GM23338 (cell line): ENCODE measurements around the gene NKRF. TPM values are rescaled to one million over a fixed set of nuclear protein-coding genes. Genes with fewer than 3 reads are reported as not detected.

Source experiments
- ATAC-seq: fragments of 200-7000 bp; cut with Tn5 transposase; 3 replicates; pipeline ENCODE4 v1.9.1; 2020
- DNase-seq: peaks from one replicate; pipeline ENCODE4 v3.0.0-alpha.2; 2015; ENCODE audit warnings: low spot score
- H2AFZ ChIP-seq: fragments of 200-600 bp; sonication (generic); 2 replicates; pipeline ENCODE4 v1.8.0; 2016; ENCODE audit warnings: antibody characterized with exemption, mild to moderate bottlenecking, moderate library complexity
- H3F3A ChIP-seq: fragments of 200-600 bp; sonication (generic); replicated peaks from 2 replicates; pipeline ENCODE4 v1.8.0; 2017; ENCODE audit warnings: antibody characterized with exemption, mixed run types, low read depth
- H3K27ac ChIP-seq: fragments of 200-600 bp; sonication (generic); 2 replicates; pipeline ENCODE4 v1.6.1; 2016; ENCODE audit warnings: low read depth
- H3K27me3 ChIP-seq: fragments of 200-600 bp; sonication (generic); 2 replicates; pipeline ENCODE4 v1.8.0; 2016; ENCODE audit warnings: mild to moderate bottlenecking, mixed run types, moderate library complexity; ENCODE audit not compliant: insufficient read depth
- H3K36me3 ChIP-seq: fragments of 200-600 bp; sonication (generic); 2 replicates; pipeline ENCODE4 v1.8.0; 2016; ENCODE audit warnings: mild to moderate bottlenecking; ENCODE audit not compliant: insufficient read depth
- H3K4me1 ChIP-seq: fragments of 200-600 bp; sonication (generic); 2 replicates; pipeline ENCODE4 v1.8.0; 2016; ENCODE audit warnings: mild to moderate bottlenecking, moderate library complexity; ENCODE audit not compliant: insufficient read depth
- H3K4me2 ChIP-seq: fragments of 200-600 bp; sonication (generic); 2 replicates; pipeline ENCODE4 v1.7.1; 2017; ENCODE audit warnings: mixed run types
- H3K4me3 ChIP-seq: fragments of 200-600 bp; sonication (generic); 2 replicates; pipeline ENCODE4 v1.6.1; 2016; ENCODE audit warnings: mixed run types
- H3K79me2 ChIP-seq: fragments of 200-600 bp; sonication (generic); replicated peaks from 2 replicates; pipeline ENCODE4 v1.8.0; 2017; ENCODE audit warnings: mild to moderate bottlenecking; ENCODE audit not compliant: insufficient read depth
- H3K9me2 ChIP-seq: fragments of 200-600 bp; sonication (generic); 2 replicates; pipeline ENCODE4 v1.8.0; 2017; ENCODE audit not compliant: insufficient read depth
- H4K20me1 ChIP-seq: fragments of 200-600 bp; sonication (generic); replicated peaks from 2 replicates; pipeline ENCODE4 v1.8.0; 2017; ENCODE audit warnings: mild to moderate bottlenecking; ENCODE audit not compliant: insufficient read depth
- H3K27ac Mint-ChIP-seq: 2 replicates; pipeline ENCODE4 v1.8.0; 2020; ENCODE audit warnings: inconsistent platforms, mild to moderate bottlenecking, moderate library complexity, mixed read lengths
- H3K27me3 Mint-ChIP-seq: 3 replicates; pipeline ENCODE4 v1.8.0; 2022; ENCODE audit warnings: low read depth, mild to moderate bottlenecking, moderate library complexity, mixed read lengths, inconsistent platforms; ENCODE audit not compliant: insufficient read depth, poor library complexity
- H3K36me3 Mint-ChIP-seq: 3 replicates; pipeline ENCODE4 v1.8.0; 2021; ENCODE audit warnings: low read depth, mild to moderate bottlenecking, inconsistent platforms, moderate library complexity, mixed read lengths
- H3K4me1 Mint-ChIP-seq: 3 replicates; pipeline ENCODE4 v1.8.0; 2020; ENCODE audit warnings: mild to moderate bottlenecking, inconsistent platforms, mixed read lengths
- H3K4me3 Mint-ChIP-seq: 3 replicates; pipeline ENCODE4 v1.8.0; 2021; ENCODE audit warnings: moderate library complexity, mild to moderate bottlenecking, inconsistent platforms, mixed read lengths
- H3K9me3 Mint-ChIP-seq: 3 replicates; pipeline ENCODE4 v1.8.0; 2020; ENCODE audit warnings: moderate library complexity, mild to moderate bottlenecking, inconsistent platforms, mixed read lengths
- CREB1 ChIP-seq: fragments of 250-450 bp; sonication (Bioruptor Pico); IDR thresholded peaks from 2 replicates; pipeline ENCODE4 v1.5.0; 2020; ENCODE audit warnings: low read depth, mild to moderate bottlenecking, moderate library complexity
- CTCF ChIP-seq, 2 experiments: fragments of 200-600 bp in 1 of 2; sonication (generic) in 1 of 2; conservative IDR thresholded peaks; 2 replicates each; pipeline versions ENCODE4 v1.5.1 to v1.6.1; 2016 to 2017; ENCODE audit warnings: antibody characterized with exemption in 2 of 2, low read depth in 2 of 2, mild to moderate bottlenecking in 2 of 2, moderate library complexity in 1 of 2
- EZH2 ChIP-seq: fragments of 200-600 bp; sonication (generic); IDR thresholded peaks from one replicate; pipeline ENCODE4 v1.8.0; 2017; ENCODE audit warnings: antibody characterized with exemption, mild to moderate bottlenecking, low read depth; ENCODE audit not compliant: unreplicated experiment
- EZH2phosphoT487 ChIP-seq: fragments of 200-600 bp; sonication (generic); IDR thresholded peaks from one replicate; pipeline ENCODE4 v1.8.1; 2018; ENCODE audit warnings: antibody characterized with exemption; ENCODE audit not compliant: unreplicated experiment
- JUNB ChIP-seq: IDR thresholded peaks from one replicate; pipeline ENCODE4 v1.6.1; 2016; ENCODE audit warnings: antibody characterized with exemption; ENCODE audit not compliant: unreplicated experiment
- NANOG ChIP-seq: IDR thresholded peaks from 2 replicates; pipeline ENCODE4 v1.6.1; 2016; ENCODE audit warnings: antibody characterized with exemption, borderline replicate concordance
- POLR2AphosphoS5 ChIP-seq: IDR thresholded peaks from 2 replicates; pipeline ENCODE4 v1.6.1; 2016; ENCODE audit warnings: antibody characterized with exemption, low read depth
- STAT1 ChIP-seq: IDR thresholded peaks from one replicate; pipeline ENCODE4 v1.6.1; 2016; ENCODE audit warnings: antibody characterized with exemption; ENCODE audit not compliant: unreplicated experiment
- ZNF114 ChIP-seq: fragments of 250-450 bp; sonication (Bioruptor Pico); IDR thresholded peaks from 2 replicates; pipeline ENCODE4 v1.5.0; 2020; ENCODE audit warnings: mild to moderate bottlenecking, moderate library complexity
- ZNF331 ChIP-seq: fragments of 250-450 bp; sonication (Bioruptor Pico); IDR thresholded peaks from 2 replicates; pipeline ENCODE4 v1.5.0; 2020; ENCODE audit warnings: low read depth, mild to moderate bottlenecking, moderate library complexity
- ZNF462 ChIP-seq: fragments of 250-450 bp; sonication (Bioruptor Pico); IDR thresholded peaks from 2 replicates; pipeline ENCODE4 v1.5.0; 2020; ENCODE audit warnings: mild to moderate bottlenecking, moderate library complexity
- polyA plus RNA-seq: library from polyadenylated mRNA; unstranded; fragments of >200 nt; fragmentation: Nextera tagmentation; extraction: Ambion mirVana; gene quantifications from 2 replicates; pipeline ENCODE4 v1.2.1, GENCODE V29; 2016
- total RNA-seq: library from RNA; depleted of rRNA; stranded (reverse); fragments of >200 nt; shearing (Covaris generic); gene quantifications from 2 replicates; pipeline ENCODE4 v1.2.3, GENCODE V29; 2014
- TF ChIP-seq, protein P1 (sequence below): IDR thresholded peaks from 2 replicates; pipeline ENCODE4 v1.6.1; 2016; ENCODE audit warnings: antibody characterized with exemption
- TF ChIP-seq, protein P2 (sequence below): IDR thresholded peaks from one replicate; pipeline ENCODE4 v1.6.1; 2018; ENCODE audit warnings: antibody characterized with exemption; ENCODE audit not compliant: unreplicated experiment

The NKRF gene
- total and polyA plus RNA-seq, 2 experiments from 2014 or later = 6.8 to 11.6 TPM

DNA sequence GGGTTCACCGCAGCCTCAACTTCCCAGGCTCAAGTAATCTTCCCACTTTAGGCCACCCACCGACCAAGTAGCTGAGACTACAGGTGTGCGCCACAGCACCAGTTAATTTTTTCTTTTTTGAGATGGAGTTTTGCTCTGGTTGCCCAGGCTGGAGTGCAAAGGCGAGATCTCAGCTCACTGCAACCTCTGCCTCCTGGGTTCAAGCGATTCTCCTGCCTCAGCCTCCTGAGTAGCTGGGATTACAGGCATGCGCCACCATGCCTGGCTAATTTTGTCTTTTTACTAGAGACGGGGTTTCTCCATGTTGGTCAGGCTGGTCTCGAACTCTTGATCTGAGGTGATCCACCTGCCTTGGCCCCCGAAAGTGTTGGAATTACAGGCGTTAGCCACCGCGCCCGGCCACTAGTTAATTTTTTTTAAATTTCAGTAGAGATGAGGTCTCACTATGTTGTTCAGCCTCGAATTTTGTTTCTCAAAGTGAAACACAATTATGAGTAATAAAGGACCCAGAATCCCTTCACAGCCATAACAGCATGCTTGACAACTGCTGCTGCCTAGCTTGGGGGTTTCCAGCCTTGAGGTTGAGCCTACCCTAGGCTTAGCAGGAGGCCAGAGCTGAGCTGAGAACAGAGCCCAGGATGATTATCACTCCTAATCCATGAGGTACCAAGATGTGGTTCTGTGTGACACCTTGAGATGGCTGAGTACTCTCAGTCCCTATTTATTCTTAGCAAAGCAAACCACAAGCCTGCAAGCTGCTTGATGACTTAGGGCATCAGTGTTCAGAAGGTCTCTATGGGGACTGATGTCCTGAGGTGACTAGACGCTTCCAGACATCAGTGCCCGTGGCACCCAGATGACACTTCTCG, 41.6 kb upstream of the NKRF start:
- H3K36me3 Mint-ChIP-seq = peaks cover 11% of the 10 kb centered on the region; the same call in 2 of the 3 replicates
- H3K27ac ChIP-seq = no peak overlapping the region

More for the DNA sequence above, 41.6 kb upstream of the NKRF start:
- no peak overlapping the region for H3K4me3 Mint-ChIP-seq
- no peak for ATAC-seq
- Histone ChIP-seq H4K20me1 (no peaks in the 10 kb centered on the region), H3K36me3 (no peaks in the 10 kb centered on the region), H3K4me3 (no peak overlapping the region), H3K4me2 (no peak overlapping the region), H2AFZ (no peak overlapping the region), H3F3A (no peaks in the 10 kb centered on the region), H3K79me2 (no peaks in the 10 kb centered on the region), H3K4me1 (no peaks in the 10 kb centered on the region), H3K9me2 (no peaks in the 10 kb centered on the region), H3K27me3 (no peaks in the 10 kb centered on the region)
- H3K27ac Mint-ChIP-seq = no peak overlapping the region
- H3K27me3 Mint-ChIP-seq = peaks cover 4% of the 10 kb centered on the region
- no peak for DNase-seq
- TF ChIP-seq ZNF331 (no peak), CTCF (conservative IDR thresholded peaks at IDR 0.05; ENCODE audit: low read depth in 2 of 2) (no peak), CREB1 (CRISPR knock-in tag) (no peak), EZH2 (no peak), POLR2AphosphoS5 (no peak), EZH2phosphoT487 (no peak), NANOG (no peak), ZNF462 (CRISPR knock-in tag) (no peak), STAT1 (no peak), ZNF114 (no peak), JUNB (no peak)
- TF ChIP-seq, protein P1, sequence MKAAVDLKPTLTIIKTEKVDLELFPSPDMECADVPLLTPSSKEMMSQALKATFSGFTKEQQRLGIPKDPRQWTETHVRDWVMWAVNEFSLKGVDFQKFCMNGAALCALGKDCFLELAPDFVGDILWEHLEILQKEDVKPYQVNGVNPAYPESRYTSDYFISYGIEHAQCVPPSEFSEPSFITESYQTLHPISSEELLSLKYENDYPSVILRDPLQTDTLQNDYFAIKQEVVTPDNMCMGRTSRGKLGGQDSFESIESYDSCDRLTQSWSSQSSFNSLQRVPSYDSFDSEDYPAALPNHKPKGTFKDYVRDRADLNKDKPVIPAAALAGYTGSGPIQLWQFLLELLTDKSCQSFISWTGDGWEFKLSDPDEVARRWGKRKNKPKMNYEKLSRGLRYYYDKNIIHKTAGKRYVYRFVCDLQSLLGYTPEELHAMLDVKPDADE = no peak
- TF ChIP-seq, protein P2, sequence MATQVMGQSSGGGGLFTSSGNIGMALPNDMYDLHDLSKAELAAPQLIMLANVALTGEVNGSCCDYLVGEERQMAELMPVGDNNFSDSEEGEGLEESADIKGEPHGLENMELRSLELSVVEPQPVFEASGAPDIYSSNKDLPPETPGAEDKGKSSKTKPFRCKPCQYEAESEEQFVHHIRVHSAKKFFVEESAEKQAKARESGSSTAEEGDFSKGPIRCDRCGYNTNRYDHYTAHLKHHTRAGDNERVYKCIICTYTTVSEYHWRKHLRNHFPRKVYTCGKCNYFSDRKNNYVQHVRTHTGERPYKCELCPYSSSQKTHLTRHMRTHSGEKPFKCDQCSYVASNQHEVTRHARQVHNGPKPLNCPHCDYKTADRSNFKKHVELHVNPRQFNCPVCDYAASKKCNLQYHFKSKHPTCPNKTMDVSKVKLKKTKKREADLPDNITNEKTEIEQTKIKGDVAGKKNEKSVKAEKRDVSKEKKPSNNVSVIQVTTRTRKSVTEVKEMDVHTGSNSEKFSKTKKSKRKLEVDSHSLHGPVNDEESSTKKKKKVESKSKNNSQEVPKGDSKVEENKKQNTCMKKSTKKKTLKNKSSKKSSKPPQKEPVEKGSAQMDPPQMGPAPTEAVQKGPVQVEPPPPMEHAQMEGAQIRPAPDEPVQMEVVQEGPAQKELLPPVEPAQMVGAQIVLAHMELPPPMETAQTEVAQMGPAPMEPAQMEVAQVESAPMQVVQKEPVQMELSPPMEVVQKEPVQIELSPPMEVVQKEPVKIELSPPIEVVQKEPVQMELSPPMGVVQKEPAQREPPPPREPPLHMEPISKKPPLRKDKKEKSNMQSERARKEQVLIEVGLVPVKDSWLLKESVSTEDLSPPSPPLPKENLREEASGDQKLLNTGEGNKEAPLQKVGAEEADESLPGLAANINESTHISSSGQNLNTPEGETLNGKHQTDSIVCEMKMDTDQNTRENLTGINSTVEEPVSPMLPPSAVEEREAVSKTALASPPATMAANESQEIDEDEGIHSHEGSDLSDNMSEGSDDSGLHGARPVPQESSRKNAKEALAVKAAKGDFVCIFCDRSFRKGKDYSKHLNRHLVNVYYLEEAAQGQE = no peak
- H3K9me3 Mint-ChIP-seq = no peaks in the 10 kb centered on the region
- H3K4me1 Mint-ChIP-seq = no peaks in the 10 kb centered on the region
